SK-N-SH (cell line): ENCODE results near the gene FAM209B. TPM values are rescaled to one million over a fixed set of nuclear protein-coding genes. Genes with fewer than 3 reads are reported as not detected.

Source experiments
- CTCF ChIA-PET: fragments of 300-600, 350-600 bp; formaldehyde crosslinking; extraction: SDS; loops from one replicate; lab custom pipeline; 2021; lab: Yijun Ruan, JAX
- POLR2A ChIA-PET: fragments of 350-600 bp; sonication (Branson Sonifier 250); formaldehyde crosslinking; extraction: SDS; loops from one replicate; lab custom pipeline; 2020; ENCODE audit warnings: antibody characterized with exemption, inconsistent platforms; lab: Yijun Ruan, JAX
- DNase-seq: peaks from one replicate; pipeline ENCODE4 v3.0.0; 2012
- H2AFZ ChIP-seq: fragments of 200-600 bp; sonication (generic); 2 replicates; pipeline ENCODE4 v1.8.1; 2016; ENCODE audit warnings: antibody characterized with exemption, mild to moderate bottlenecking, low read depth
- H3F3A ChIP-seq: fragments of 200-600 bp; sonication (generic); replicated peaks from 2 replicates; pipeline ENCODE3; 2016; ENCODE audit warnings: antibody characterized with exemption, mild to moderate bottlenecking; ENCODE audit not compliant: insufficient read depth
- H3K27ac ChIP-seq, 2 experiments: fragments of 200-500 bp in 1 of 2; fragments of 200-600 bp in 1 of 2; sonication (Bioruptor generic) in 1 of 2; sonication (generic), shearing (Covaris generic) in 1 of 2; 2 replicates each; pipeline versions ENCODE4 v1.5.1 to v1.6.1; 2014 to 2016; ENCODE audit warnings: low read depth in 2 of 2, inconsistent platforms in 1 of 2, low read length in 1 of 2, mild to moderate bottlenecking in 1 of 2, mixed read lengths in 1 of 2
- H3K27me3 ChIP-seq: fragments of 200-600 bp; sonication (generic), shearing (Covaris generic); 2 replicates; pipeline ENCODE4 v1.6.1; 2016; ENCODE audit warnings: mixed run types; ENCODE audit not compliant: insufficient read depth
- H3K36me3 ChIP-seq, 2 experiments: fragments of 200-500 bp in 1 of 2; fragments of 200-600 bp in 1 of 2; sonication (Bioruptor generic) in 1 of 2; sonication (generic) in 1 of 2; replicated peaks in 1 of 2; 2 replicates each; pipeline versions ENCODE3 to v1.5.1; 2014 to 2016; ENCODE audit warnings: low read length in 1 of 2, mild to moderate bottlenecking in 1 of 2; ENCODE audit not compliant: insufficient read depth in 2 of 2, control insufficient read depth in 1 of 2
- H3K4me1 ChIP-seq, 2 experiments: fragments of 200-500 bp in 1 of 2; fragments of 200-600 bp in 1 of 2; sonication (Bioruptor generic) in 1 of 2; sonication (generic), shearing (Covaris generic) in 1 of 2; 2 replicates each; pipeline versions ENCODE4 v1.5.1 to v1.6.1; 2014 to 2016; ENCODE audit warnings: low read depth in 1 of 2, low read length in 1 of 2, mixed run types in 1 of 2; ENCODE audit not compliant: insufficient read depth in 2 of 2, control insufficient read depth in 1 of 2
- H3K4me2 ChIP-seq: fragments of 200-600 bp; sonication (generic), shearing (Covaris generic); 2 replicates; pipeline ENCODE4 v1.6.1; 2017; ENCODE audit warnings: mixed run types
- H3K4me3 ChIP-seq, 2 experiments: fragments of 200-500 bp in 1 of 2; fragments of 200-600 bp in 1 of 2; sonication (Bioruptor generic) in 1 of 2; sonication (generic), shearing (Covaris generic) in 1 of 2; 2 replicates each; pipeline versions ENCODE4 v1.5.1 to v1.8.1; 2014 to 2016; ENCODE audit warnings: low read depth in 2 of 2, inconsistent platforms in 1 of 2, low read length in 1 of 2, mild to moderate bottlenecking in 1 of 2, mixed read lengths in 1 of 2, moderate library complexity in 1 of 2
- H3K79me2 ChIP-seq: fragments of 200-600 bp; sonication (generic); 2 replicates; pipeline ENCODE4 v1.8.1; 2017; ENCODE audit warnings: mild to moderate bottlenecking; ENCODE audit not compliant: insufficient read depth
- H3K9ac ChIP-seq: fragments of 200-600 bp; sonication (generic); 2 replicates; pipeline ENCODE4 v1.6.1; 2017; ENCODE audit warnings: mixed run types
- H3K9me2 ChIP-seq: fragments of 200-600 bp; sonication (generic); 2 replicates; pipeline ENCODE4 v1.6.1; 2017; ENCODE audit warnings: mixed run types
- H3K9me3 ChIP-seq: fragments of 200-600 bp; sonication (generic); 2 replicates; pipeline ENCODE4 v1.6.1; 2017; ENCODE audit warnings: mixed run types, mild to moderate bottlenecking, moderate library complexity
- H4K20me1 ChIP-seq: fragments of 200-600 bp; sonication (generic); 2 replicates; pipeline ENCODE4 v1.6.1; 2017; ENCODE audit warnings: mild to moderate bottlenecking, mixed run types; ENCODE audit not compliant: insufficient read depth
- EP300 ChIP-seq, 2 experiments: IDR thresholded peaks; 2 replicates each; pipeline versions ENCODE4 v1.4.0 to v1.6.1; 2012; ENCODE audit warnings: borderline replicate concordance in 1 of 2, low read depth in 1 of 2, low read length in 1 of 2
- FOXJ3 ChIP-seq: sonication (generic); formaldehyde crosslinking; IDR thresholded peaks from 2 replicates; pipeline ENCODE4 v1.5.1; 2020; ENCODE audit warnings: mild to moderate bottlenecking, missing genetic modification reagents
- NFIC ChIP-seq: IDR thresholded peaks from 2 replicates; pipeline ENCODE4 v1.4.0; 2012; ENCODE audit warnings: borderline replicate concordance
- POLR2AphosphoS5 ChIP-seq: IDR thresholded peaks from 2 replicates; pipeline ENCODE4 v1.6.1; 2012; ENCODE audit warnings: low read depth, low read length
- RXRA ChIP-seq: IDR thresholded peaks from 2 replicates; pipeline ENCODE4 v1.4.0; 2012; ENCODE audit warnings: low read depth, mild to moderate bottlenecking, borderline replicate concordance
- SMC3 ChIP-seq: IDR thresholded peaks from 2 replicates; pipeline ENCODE4 v1.6.1; 2012; ENCODE audit warnings: low read depth, low read length, improper control_type of control experiment
- TAF1 ChIP-seq: IDR thresholded peaks from 2 replicates; pipeline ENCODE4 v1.6.1; 2012; ENCODE audit warnings: low read depth, mild to moderate bottlenecking, low read length, moderate library complexity, borderline replicate concordance
- WGBS: methylation state at CpG from one replicate; pipeline ENCODE4 v1.1.6; 2017; ENCODE audit warnings: low lambda C conversion rate; 5-methylcytosine and 5-hydroxymethylcytosine counted together
- polyA plus RNA-seq, 3 experiments: library from polyadenylated mRNA; depleted of rRNA; stranded (reverse); fragments of >200 nt; gene quantifications; 2 replicates each; pipeline ENCODE4 v1.2.3, GENCODE V29; 2012
- TF ChIP-seq, protein P1 (sequence below): IDR thresholded peaks from 2 replicates; pipeline ENCODE4 v1.6.1; 2012; ENCODE audit warnings: mild to moderate bottlenecking, low read depth, low read length, moderate library complexity
- TF ChIP-seq, protein P2 (sequence below): fragments of 200-600 bp; sonication (generic); IDR thresholded peaks from 2 replicates; pipeline ENCODE4 v1.6.1; 2017; ENCODE audit warnings: antibody characterized with exemption, mild to moderate bottlenecking, moderate library complexity

The FAM209B gene
- polyA plus RNA-seq, 1 of the 3 experiments (the other 2 are of a cell fraction) = not detected

DNA sequence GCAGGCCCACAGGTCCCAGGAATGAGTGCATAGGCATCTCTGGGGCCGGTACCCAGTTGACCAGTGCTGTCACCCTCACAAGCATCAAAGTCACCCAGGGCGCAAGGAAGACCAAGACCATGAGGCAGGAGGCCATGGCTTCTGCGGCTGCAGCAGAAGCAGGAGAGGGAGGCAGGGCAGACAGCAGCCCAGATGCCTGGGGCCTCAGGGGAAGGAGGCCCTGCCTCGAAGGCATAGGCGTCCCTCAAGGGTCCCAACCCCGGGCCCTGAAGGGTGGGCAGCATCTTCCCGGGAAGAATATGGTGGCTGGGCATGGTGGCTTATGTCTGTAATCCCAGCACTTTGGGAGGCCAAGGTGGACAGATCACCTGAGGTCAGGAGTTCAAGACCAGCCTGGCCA lies 5.5 kb upstream of the FAM209B start (continued):
- TF ChIP-seq, protein P1, sequence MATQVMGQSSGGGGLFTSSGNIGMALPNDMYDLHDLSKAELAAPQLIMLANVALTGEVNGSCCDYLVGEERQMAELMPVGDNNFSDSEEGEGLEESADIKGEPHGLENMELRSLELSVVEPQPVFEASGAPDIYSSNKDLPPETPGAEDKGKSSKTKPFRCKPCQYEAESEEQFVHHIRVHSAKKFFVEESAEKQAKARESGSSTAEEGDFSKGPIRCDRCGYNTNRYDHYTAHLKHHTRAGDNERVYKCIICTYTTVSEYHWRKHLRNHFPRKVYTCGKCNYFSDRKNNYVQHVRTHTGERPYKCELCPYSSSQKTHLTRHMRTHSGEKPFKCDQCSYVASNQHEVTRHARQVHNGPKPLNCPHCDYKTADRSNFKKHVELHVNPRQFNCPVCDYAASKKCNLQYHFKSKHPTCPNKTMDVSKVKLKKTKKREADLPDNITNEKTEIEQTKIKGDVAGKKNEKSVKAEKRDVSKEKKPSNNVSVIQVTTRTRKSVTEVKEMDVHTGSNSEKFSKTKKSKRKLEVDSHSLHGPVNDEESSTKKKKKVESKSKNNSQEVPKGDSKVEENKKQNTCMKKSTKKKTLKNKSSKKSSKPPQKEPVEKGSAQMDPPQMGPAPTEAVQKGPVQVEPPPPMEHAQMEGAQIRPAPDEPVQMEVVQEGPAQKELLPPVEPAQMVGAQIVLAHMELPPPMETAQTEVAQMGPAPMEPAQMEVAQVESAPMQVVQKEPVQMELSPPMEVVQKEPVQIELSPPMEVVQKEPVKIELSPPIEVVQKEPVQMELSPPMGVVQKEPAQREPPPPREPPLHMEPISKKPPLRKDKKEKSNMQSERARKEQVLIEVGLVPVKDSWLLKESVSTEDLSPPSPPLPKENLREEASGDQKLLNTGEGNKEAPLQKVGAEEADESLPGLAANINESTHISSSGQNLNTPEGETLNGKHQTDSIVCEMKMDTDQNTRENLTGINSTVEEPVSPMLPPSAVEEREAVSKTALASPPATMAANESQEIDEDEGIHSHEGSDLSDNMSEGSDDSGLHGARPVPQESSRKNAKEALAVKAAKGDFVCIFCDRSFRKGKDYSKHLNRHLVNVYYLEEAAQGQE = no peak
- no peak for TF ChIP-seq POLR2AphosphoS5

DNA sequence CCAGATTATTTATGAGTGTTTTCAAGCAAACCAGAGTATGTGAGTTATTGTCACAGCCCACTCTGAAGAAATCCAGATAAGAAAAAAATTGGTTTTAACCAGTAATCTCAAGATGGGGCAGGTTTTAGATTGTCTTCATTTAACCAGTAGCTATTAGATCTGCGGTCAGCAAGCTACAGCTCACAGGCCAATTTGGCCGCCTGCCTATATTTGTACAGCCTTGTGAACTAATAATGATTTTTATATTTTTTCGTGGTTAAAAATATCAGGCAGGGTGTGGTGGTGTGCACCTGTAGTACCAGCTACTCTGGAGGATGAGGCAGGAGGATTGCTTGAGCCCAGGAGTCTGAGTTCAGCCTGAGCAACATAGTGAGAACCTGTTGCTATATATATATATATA lies 5.0 kb downstream of the FAM209B start:
- POLR2A ChIA-PET = no interaction called here
- H3K4me2 ChIP-seq = no peak overlapping the region
- TF ChIP-seq RXRA (no peak), NFIC (no peak), EP300 (IDR thresholded peaks at IDR 0.05; ENCODE audit: borderline replicate concordance in 1 of 2, low read depth in 1 of 2, low read length in 1 of 2) (no peak), FOXJ3 (CRISPR knock-in tag) (no peak), SMC3 (no peak), TAF1 (no peak)
- TF ChIP-seq, protein P2, sequence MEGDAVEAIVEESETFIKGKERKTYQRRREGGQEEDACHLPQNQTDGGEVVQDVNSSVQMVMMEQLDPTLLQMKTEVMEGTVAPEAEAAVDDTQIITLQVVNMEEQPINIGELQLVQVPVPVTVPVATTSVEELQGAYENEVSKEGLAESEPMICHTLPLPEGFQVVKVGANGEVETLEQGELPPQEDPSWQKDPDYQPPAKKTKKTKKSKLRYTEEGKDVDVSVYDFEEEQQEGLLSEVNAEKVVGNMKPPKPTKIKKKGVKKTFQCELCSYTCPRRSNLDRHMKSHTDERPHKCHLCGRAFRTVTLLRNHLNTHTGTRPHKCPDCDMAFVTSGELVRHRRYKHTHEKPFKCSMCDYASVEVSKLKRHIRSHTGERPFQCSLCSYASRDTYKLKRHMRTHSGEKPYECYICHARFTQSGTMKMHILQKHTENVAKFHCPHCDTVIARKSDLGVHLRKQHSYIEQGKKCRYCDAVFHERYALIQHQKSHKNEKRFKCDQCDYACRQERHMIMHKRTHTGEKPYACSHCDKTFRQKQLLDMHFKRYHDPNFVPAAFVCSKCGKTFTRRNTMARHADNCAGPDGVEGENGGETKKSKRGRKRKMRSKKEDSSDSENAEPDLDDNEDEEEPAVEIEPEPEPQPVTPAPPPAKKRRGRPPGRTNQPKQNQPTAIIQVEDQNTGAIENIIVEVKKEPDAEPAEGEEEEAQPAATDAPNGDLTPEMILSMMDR = no peak
- TF ChIP-seq, protein P1 = no peak
- DNase-seq = no peak
- H3K9me2 ChIP-seq = no peaks in the 10 kb centered on the region
- no peak overlapping the region for H2AFZ ChIP-seq
- no peaks in the 10 kb centered on the region for H3K36me3 ChIP-seq
- no peak overlapping the region for H3K4me3 ChIP-seq
- H3K4me1 ChIP-seq = no peaks in the 10 kb centered on the region
- H3K27ac ChIP-seq = no peak overlapping the region
- H3K9ac ChIP-seq = no peak overlapping the region
- CTCF ChIA-PET = interaction anchor here (1.0 to 4.6 kb wide), 2 partner anchors 13 to 457 kb away, joined by 3 to 27 read pairs; no protein-coding TSS in a partner anchor
- H3K9me3 ChIP-seq = no peaks in the 10 kb centered on the region
- H3F3A ChIP-seq = no peaks in the 10 kb centered on the region
- 27% methylated on average over 3 of the region's 3 CpGs for WGBS
- no peaks in the 10 kb centered on the region for H4K20me1 ChIP-seq
- no peaks in the 10 kb centered on the region for H3K79me2 ChIP-seq
- peaks cover 8% of the 10 kb centered on the region; the same call in 1 of the 2 replicates for H3K27me3 ChIP-seq
